IMR-90 (cell line): ENCODE measurements around the gene HUS1B. TPM values are rescaled to one million over a fixed set of nuclear protein-coding genes. Genes with fewer than 3 reads are reported as not detected.

Source experiments
- ATAC-seq: fragments of 200-7000 bp; cut with Tn5 transposase; 2 replicates; pipeline ENCODE4 v1.9.1; 2020; ENCODE audit warnings: low read depth, mild to moderate bottlenecking, moderate library complexity
- BruUV-seq: library from RNA; stranded (reverse); fragments of 400-500 nt; replicated peaks from 2 replicates; lab custom pipeline; 2021; lab: Mats Ljungman, UMichigan
- CTCF ChIA-PET: fragments of 300-600 bp; formaldehyde crosslinking; extraction: SDS; loops from one replicate; lab custom pipeline; 2021; ENCODE audit warnings: antibody characterized with exemption; lab: Yijun Ruan, JAX
- POLR2A ChIA-PET: fragments of 300-600 bp; sonication (Branson Sonifier 250); formaldehyde crosslinking; loops from one replicate; lab custom pipeline; 2022; ENCODE audit warnings: antibody characterized with exemption; ENCODE audit not compliant: unreplicated experiment; lab: Charles Lee
- DNase-seq: peaks from one replicate; pipeline ENCODE4 v3.0.0; 2013
- H2AFZ ChIP-seq: replicated peaks from 2 replicates; pipeline ENCODE3; 2013; ENCODE audit warnings: low read length, mild to moderate bottlenecking; ENCODE audit not compliant: poor library complexity
- H2AK5ac ChIP-seq: 2 replicates; pipeline ENCODE4 v1.6.1; 2013; ENCODE audit warnings: low read depth, low read length, inconsistent platforms
- H2AK9ac ChIP-seq: replicated peaks from 2 replicates; pipeline ENCODE3; 2013; ENCODE audit warnings: mild to moderate bottlenecking, low read depth, low read length, moderate library complexity; ENCODE audit not compliant: poor library complexity
- H2BK120ac ChIP-seq: 2 replicates; pipeline ENCODE4 v1.6.1; 2013; ENCODE audit warnings: low read depth, low read length, inconsistent platforms
- H2BK15ac ChIP-seq: 3 replicates; pipeline ENCODE4 v1.6.1; 2013; ENCODE audit warnings: low read depth, low read length, inconsistent platforms
- H2BK20ac ChIP-seq: 2 replicates; pipeline ENCODE4 v1.6.1; 2013; ENCODE audit warnings: low read depth, mild to moderate bottlenecking, inconsistent platforms, low read length, moderate library complexity
- H2BK5ac ChIP-seq: 2 replicates; pipeline ENCODE4 v1.6.1; 2013; ENCODE audit warnings: mild to moderate bottlenecking, low read depth, low read length, inconsistent platforms; ENCODE audit not compliant: poor library complexity, severe bottlenecking
- H3K14ac ChIP-seq: replicated peaks from 2 replicates; pipeline ENCODE4 v1.6.1; 2013; ENCODE audit warnings: low read depth, low read length, inconsistent platforms
- H3K18ac ChIP-seq: 2 replicates; pipeline ENCODE4 v1.6.1; 2013; ENCODE audit warnings: low read depth, low read length, control low read depth
- H3K23ac ChIP-seq: 2 replicates; pipeline ENCODE4 v1.6.1; 2013; ENCODE audit warnings: low read depth, low read length, inconsistent platforms
- H3K27ac ChIP-seq: 2 replicates; pipeline ENCODE4 v1.5.1; 2013; ENCODE audit warnings: mild to moderate bottlenecking, control low read depth, low read length; ENCODE audit not compliant: insufficient read depth
- H3K27me3 ChIP-seq: 2 replicates; pipeline ENCODE4 v1.6.1; 2013; ENCODE audit warnings: low read length; ENCODE audit not compliant: control insufficient read depth, insufficient read depth
- H3K36me3 ChIP-seq: 2 replicates; pipeline ENCODE4 v1.6.1; 2013; ENCODE audit warnings: low read length, mixed read lengths; ENCODE audit not compliant: control insufficient read depth, insufficient read depth
- H3K4ac ChIP-seq: 2 replicates; pipeline ENCODE4 v1.6.1; 2013; ENCODE audit warnings: low read depth, low read length, inconsistent platforms
- H3K4me1 ChIP-seq: 2 replicates; pipeline ENCODE4 v1.6.1; 2013; ENCODE audit warnings: low read length, mixed read lengths; ENCODE audit not compliant: control insufficient read depth, insufficient read depth
- H3K4me2 ChIP-seq: 2 replicates; pipeline ENCODE4 v1.6.1; 2013; ENCODE audit warnings: low read depth, mild to moderate bottlenecking, control low read depth, low read length, moderate library complexity
- H3K4me3 ChIP-seq: 2 replicates; pipeline ENCODE4 v1.5.1; 2013; ENCODE audit warnings: low read depth, mild to moderate bottlenecking, control low read depth, low read length, moderate library complexity; ENCODE audit not compliant: insufficient read depth
- H3K56ac ChIP-seq: 2 replicates; pipeline ENCODE4 v1.6.1; 2013; ENCODE audit warnings: low read length, inconsistent platforms; ENCODE audit not compliant: insufficient read depth; ENCODE audit errors: extremely low read depth
- H3K79me1 ChIP-seq, 2 experiments: 2 replicates each; pipeline ENCODE4 v1.6.1; 2013; ENCODE audit warnings: low read length in 2 of 2, inconsistent platforms in 1 of 2, low read depth in 1 of 2
- H3K9ac ChIP-seq: 2 replicates; pipeline ENCODE4 v1.6.1; 2013; ENCODE audit warnings: low read depth, low read length, control low read depth
- H3K9me1 ChIP-seq: 2 replicates; pipeline ENCODE4 v1.6.1; 2013; ENCODE audit warnings: low read length, inconsistent platforms; ENCODE audit not compliant: insufficient read depth
- H3K9me3 ChIP-seq: 2 replicates; pipeline ENCODE4 v1.6.1; 2013; ENCODE audit warnings: low read length; ENCODE audit not compliant: control insufficient read depth, insufficient read depth
- H4K20me1 ChIP-seq: 2 replicates; pipeline ENCODE4 v1.6.1; 2013; ENCODE audit warnings: low read length, inconsistent platforms; ENCODE audit not compliant: insufficient read depth
- H4K5ac ChIP-seq: 2 replicates; pipeline ENCODE4 v1.6.1; 2013; ENCODE audit warnings: mild to moderate bottlenecking, low read depth, low read length, control low read depth
- H4K8ac ChIP-seq, 2 experiments: 2 replicates each; pipeline ENCODE4 v1.6.1; 2013; ENCODE audit warnings: low read depth in 2 of 2, low read length in 2 of 2, control low read depth in 1 of 2, inconsistent platforms in 1 of 2
- H4K91ac ChIP-seq: 2 replicates; pipeline ENCODE4 v1.6.1; 2013; ENCODE audit warnings: low read depth, low read length, inconsistent platforms; ENCODE audit not compliant: insufficient read depth
- MAFK ChIP-seq: IDR thresholded peaks from 2 replicates; pipeline ENCODE4 v1.6.1; 2012; ENCODE audit warnings: low read depth, low read length, improper control_type of control experiment
- MXI1 ChIP-seq: IDR thresholded peaks from 2 replicates; pipeline ENCODE4 v1.6.1; 2012; ENCODE audit warnings: low read depth, mild to moderate bottlenecking, low read length, moderate library complexity, borderline replicate concordance
- NFE2L2 ChIP-seq: fragments of 150-350 bp; IDR thresholded peaks from 2 replicates; pipeline ENCODE4 v1.6.1; 2016; ENCODE audit warnings: low read depth, mild to moderate bottlenecking, low read length
- POLR2A ChIP-seq: IDR thresholded peaks from 2 replicates; pipeline ENCODE4 v1.6.1; 2012; ENCODE audit warnings: mild to moderate bottlenecking, low read depth, low read length
- USF2 ChIP-seq: fragments of 150-350 bp; IDR thresholded peaks from 2 replicates; pipeline ENCODE4 v1.6.1; 2017; ENCODE audit warnings: mild to moderate bottlenecking, antibody characterized with exemption, low read length, low read depth
- WGBS, 2 experiments: methylation state at CpG; one replicate each; pipeline versions ENCODE4 v1.1.5 to v1.1.7; 2013; ENCODE audit warnings: missing lambda C conversion rate in 2 of 2; ENCODE audit not compliant: insufficient read length in 1 of 2; ENCODE audit errors: extremely low coverage in 2 of 2; 5-methylcytosine and 5-hydroxymethylcytosine counted together
- dilution Hi-C: fragments of 300-500 bp; cut with HindIII; formaldehyde crosslinking; loops from one replicate; pipeline ENCODE4 v1.14.3; 2018; ENCODE audit warnings: low sequenced_read_pairs; ENCODE audit not compliant: unreplicated experiment
- in situ Hi-C: fragments of 300-500 bp; cut with MboI; formaldehyde crosslinking; loops from 3 replicates; pipeline ENCODE4 v1.14.3; 2019; ENCODE audit warnings: low sequenced_read_pairs, inconsistent platforms, mixed read lengths
- intact Hi-C: fragments of 100-400 bp; cut with micrococcal nuclease; formaldehyde crosslinking; loops from 2 replicates; pipeline ENCODE4 v1.10.0; 2022
- polyA plus RNA-seq, 3 experiments: library from polyadenylated mRNA; depleted of rRNA; stranded (reverse); fragments of >200 nt; gene quantifications; 2 replicates each; pipeline ENCODE4 v1.2.3, GENCODE V29; 2012; ENCODE audit warnings: low replicate concordance in 1 of 3
- total RNA-seq: library from RNA; depleted of rRNA; stranded (reverse); fragments of >200 nt; gene quantifications from 2 replicates; pipeline ENCODE4 v1.2.3, GENCODE V29; 2012
- TF ChIP-seq, protein P1 (sequence below): conservative IDR thresholded peaks from 2 replicates; pipeline ENCODE4 v1.5.1; 2012; ENCODE audit warnings: mild to moderate bottlenecking, low read depth, low read length, improper control_type of control experiment

HUS1B gene
- total and polyA plus RNA-seq, 2 of the 4 experiments (the other 2 are of a cell fraction): 0.36 to 0.39 TPM

GRCh38 chr6:613981-614380 is 42.9 kb downstream of the HUS1B start:
- ChIA-PET CTCF (no interaction called here), POLR2A (no interaction called here)
- Histone ChIP-seq H3K9ac (no peak overlapping the region), H2BK120ac (no peak overlapping the region), H3K27me3 (no peaks in the 10 kb centered on the region), H3K27ac (no peak overlapping the region), H3K36me3 (peaks cover 11% of the 10 kb centered on the region), H3K9me1 (peaks cover 3% of the 10 kb centered on the region; the same call in 1 of the 2 replicates), H3K9me3 (no peaks in the 10 kb centered on the region), H2BK5ac (no peak overlapping the region), H4K91ac (no peak overlapping the region), H2AK9ac (no peak overlapping the region), H3K18ac (no peak overlapping the region), H3K23ac (no peak overlapping the region), H3K56ac (no peak overlapping the region), H3K4ac (no peak overlapping the region), H2BK15ac (no peak overlapping the region), H3K4me1 (no peaks in the 10 kb centered on the region), H3K4me2 (no peak overlapping the region), H3K79me1 (peaks cover 0 to 7% of the 10 kb centered on the region in 2 experiments; a peak in 1 of 4 replicates), H4K5ac (no peak overlapping the region), H4K8ac (no peak overlapping the region), H2BK20ac (no peak overlapping the region), H2AK5ac (no peak overlapping the region), H4K20me1 (no peaks in the 10 kb centered on the region), H3K4me3 (no peak overlapping the region), H2AFZ (no peak overlapping the region), H3K14ac (no peak overlapping the region)
- dilution Hi-C loops: no loop called here
- no peak for ATAC-seq
- no TSS peak for BruUV-seq
- intact Hi-C loops: no loop called here
- WGBS, 2 experiments: 100% methylated on average over 3 of the region's 7 CpGs; no CpG with 5 or more reads in 1 of the 2 experiments
- no peak for DNase-seq
- in situ Hi-C loops: no loop called here
- no peak for TF ChIP-seq USF2
- TF ChIP-seq MXI1: no peak
- TF ChIP-seq, protein P1, sequence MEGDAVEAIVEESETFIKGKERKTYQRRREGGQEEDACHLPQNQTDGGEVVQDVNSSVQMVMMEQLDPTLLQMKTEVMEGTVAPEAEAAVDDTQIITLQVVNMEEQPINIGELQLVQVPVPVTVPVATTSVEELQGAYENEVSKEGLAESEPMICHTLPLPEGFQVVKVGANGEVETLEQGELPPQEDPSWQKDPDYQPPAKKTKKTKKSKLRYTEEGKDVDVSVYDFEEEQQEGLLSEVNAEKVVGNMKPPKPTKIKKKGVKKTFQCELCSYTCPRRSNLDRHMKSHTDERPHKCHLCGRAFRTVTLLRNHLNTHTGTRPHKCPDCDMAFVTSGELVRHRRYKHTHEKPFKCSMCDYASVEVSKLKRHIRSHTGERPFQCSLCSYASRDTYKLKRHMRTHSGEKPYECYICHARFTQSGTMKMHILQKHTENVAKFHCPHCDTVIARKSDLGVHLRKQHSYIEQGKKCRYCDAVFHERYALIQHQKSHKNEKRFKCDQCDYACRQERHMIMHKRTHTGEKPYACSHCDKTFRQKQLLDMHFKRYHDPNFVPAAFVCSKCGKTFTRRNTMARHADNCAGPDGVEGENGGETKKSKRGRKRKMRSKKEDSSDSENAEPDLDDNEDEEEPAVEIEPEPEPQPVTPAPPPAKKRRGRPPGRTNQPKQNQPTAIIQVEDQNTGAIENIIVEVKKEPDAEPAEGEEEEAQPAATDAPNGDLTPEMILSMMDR: no peak
- TF ChIP-seq MAFK: no peak
- TF ChIP-seq NFE2L2: no peak
- no peak for TF ChIP-seq POLR2A
